Trophoblast cell (in vitro differentiated cells and primary cell): ENCODE measurements around the gene MGAT3.

ENCODE experiments used
- DNase-seq, 2 donors: peaks; one replicate each; pipeline ENCODE4 v3.0.0-alpha.2; 2016
- H2AFZ ChIP-seq: 2 replicates; pipeline ENCODE4 v1.6.1; 2013; ENCODE audit warnings: low read length, moderate library complexity, mild to moderate bottlenecking; ENCODE audit not compliant: insufficient read depth, poor library complexity
- H2AK5ac ChIP-seq: 2 replicates; pipeline ENCODE4 v1.6.1; 2013; ENCODE audit warnings: mild to moderate bottlenecking, low read length
- H2BK120ac ChIP-seq: 2 replicates; pipeline ENCODE4 v1.6.1; 2013; ENCODE audit warnings: low read length, mild to moderate bottlenecking, moderate library complexity; ENCODE audit not compliant: insufficient read depth, poor library complexity
- H2BK12ac ChIP-seq: 2 replicates; pipeline ENCODE4 v1.6.1; 2013; ENCODE audit warnings: mild to moderate bottlenecking, low read length, moderate library complexity
- H2BK5ac ChIP-seq: 2 replicates; pipeline ENCODE4 v1.6.1; 2013; ENCODE audit warnings: low read length, low read depth, moderate library complexity, mild to moderate bottlenecking; ENCODE audit not compliant: poor library complexity
- H3K14ac ChIP-seq: 2 replicates; pipeline ENCODE4 v1.6.1; 2013; ENCODE audit warnings: mild to moderate bottlenecking, low read length
- H3K18ac ChIP-seq: 2 replicates; pipeline ENCODE4 v1.6.1; 2013; ENCODE audit warnings: mild to moderate bottlenecking, low read length
- H3K23ac ChIP-seq: 2 replicates; pipeline ENCODE4 v1.6.1; 2013; ENCODE audit warnings: low read length
- H3K27ac ChIP-seq: 2 replicates; pipeline ENCODE4 v1.5.1; 2013; ENCODE audit warnings: low read depth, mild to moderate bottlenecking, inconsistent platforms, low read length, moderate library complexity
- H3K27me3 ChIP-seq: 2 replicates; pipeline ENCODE4 v1.6.1; 2013; ENCODE audit warnings: inconsistent platforms, mild to moderate bottlenecking, low read length, moderate library complexity; ENCODE audit not compliant: insufficient read depth
- H3K36me3 ChIP-seq, 2 experiments: 1 replicate in 1 of 2; 2 replicates in 1 of 2; pipeline ENCODE4 v1.6.1; 2013; ENCODE audit warnings: low read length in 2 of 2, mild to moderate bottlenecking in 2 of 2, moderate library complexity in 1 of 2; ENCODE audit not compliant: insufficient read depth in 2 of 2, control insufficient read depth in 1 of 2
- H3K4ac ChIP-seq: 2 replicates; pipeline ENCODE4 v1.6.1; 2013; ENCODE audit warnings: low read depth, mild to moderate bottlenecking, low read length, moderate library complexity
- H3K4me1 ChIP-seq, 2 experiments: 1 replicate in 1 of 2; 2 replicates in 1 of 2; pipeline ENCODE4 v1.6.1; 2013; ENCODE audit warnings: low read length in 2 of 2, mild to moderate bottlenecking in 2 of 2, moderate library complexity in 1 of 2; ENCODE audit not compliant: insufficient read depth in 2 of 2, control insufficient read depth in 1 of 2
- H3K4me2 ChIP-seq: 2 replicates; pipeline ENCODE4 v1.6.1; 2013; ENCODE audit warnings: inconsistent platforms, mild to moderate bottlenecking, low read length, moderate library complexity
- H3K4me3 ChIP-seq: 2 replicates; pipeline ENCODE4 v1.5.1; 2013; ENCODE audit warnings: mild to moderate bottlenecking, low read depth, low read length, inconsistent platforms
- H3K79me1 ChIP-seq: one replicate; pipeline ENCODE4 v1.6.1; 2013; ENCODE audit warnings: low read length
- H3K79me2 ChIP-seq: 2 replicates; pipeline ENCODE4 v1.6.1; 2013; ENCODE audit warnings: low read length, mild to moderate bottlenecking; ENCODE audit not compliant: control insufficient read depth, insufficient read depth, poor library complexity
- H3K9ac ChIP-seq: 2 replicates; pipeline ENCODE4 v1.6.1; 2013; ENCODE audit warnings: mild to moderate bottlenecking, low read length
- H3K9me3 ChIP-seq: 2 replicates; pipeline ENCODE4 v1.6.1; 2013; ENCODE audit warnings: low read depth, mild to moderate bottlenecking, control low read depth, inconsistent platforms, low read length; ENCODE audit not compliant: insufficient read depth
- H4K12ac ChIP-seq: 2 replicates; pipeline ENCODE4 v1.6.1; 2013; ENCODE audit warnings: low read depth, mild to moderate bottlenecking, low read length, moderate library complexity
- H4K8ac ChIP-seq: 2 replicates; pipeline ENCODE4 v1.6.1; 2013; ENCODE audit warnings: low read depth, mild to moderate bottlenecking, low read length, moderate library complexity
- H4K91ac ChIP-seq: one replicate; pipeline ENCODE4 v1.6.1; 2013; ENCODE audit warnings: low read depth, mild to moderate bottlenecking, low read length, moderate library complexity
- WGBS: extraction: QIAGEN DNeasy Blood & Tissue Kit; methylation state at CpG from one replicate; pipeline ENCODE4 v1.1.7; 2013; ENCODE audit warnings: missing lambda C conversion rate; ENCODE audit not compliant: insufficient read length, insufficient coverage; ENCODE audit errors: extremely low coverage; 5-methylcytosine and 5-hydroxymethylcytosine counted together

The MGAT3 gene

GRCh38 chr22:39454385-39454871 is 2.4 kb upstream of the MGAT3 start:
- peak overlapping the region; percentile 21 for H4K91ac ChIP-seq
- peaks cover 24 to 34% of the 10 kb centered on the region in 2 experiments for H3K4me1 ChIP-seq
- no CpG with 5 or more reads among the region's 7 CpGs for WGBS

GRCh38 chr22:39457198-39457555 is 365 bp downstream of the MGAT3 start:
- H3K9me3 ChIP-seq = no peaks in the 10 kb centered on the region
- no peak overlapping the region for H3K27ac ChIP-seq
- no peak overlapping the region for H2AFZ ChIP-seq
- no peak overlapping the region for H3K18ac ChIP-seq
- no peak overlapping the region for H4K8ac ChIP-seq
- no peaks in the 10 kb centered on the region for H3K36me3 ChIP-seq
- H3K79me1 ChIP-seq = peaks cover 19% of the 10 kb centered on the region
- H3K4me1 ChIP-seq = peaks cover 24 to 36% of the 10 kb centered on the region in 2 experiments
- peak overlapping the region; percentile 93 for H4K91ac ChIP-seq
- no peak overlapping the region for H3K4ac ChIP-seq
- H3K79me2 ChIP-seq = peaks cover 19% of the 10 kb centered on the region
- no CpG with 5 or more reads among the region's 63 CpGs for WGBS
- H2BK120ac ChIP-seq = no peak overlapping the region
- no peak overlapping the region for H2BK5ac ChIP-seq
- no peak overlapping the region for H4K12ac ChIP-seq
- peak overlapping the region; percentile 81 for H3K4me2 ChIP-seq
- H3K23ac ChIP-seq = no peak overlapping the region
- no peak for DNase-seq
- no peak overlapping the region for H3K14ac ChIP-seq
- H2AK5ac ChIP-seq = no peak overlapping the region
- H3K27me3 ChIP-seq = no peaks in the 10 kb centered on the region
- H3K9ac ChIP-seq = no peak overlapping the region
- peak overlapping the region; percentile 79 for H3K4me3 ChIP-seq
- H2BK12ac ChIP-seq = no peak overlapping the region

More at GRCh38 chr22:39454385-39454871, 2.4 kb upstream of the MGAT3 start:
- Histone ChIP-seq H2AFZ (no peak overlapping the region), H3K4me2 (no peak overlapping the region), H3K79me1 (peaks cover 19% of the 10 kb centered on the region), H3K27me3 (no peaks in the 10 kb centered on the region), H4K12ac (no peak overlapping the region), H2AK5ac (peak overlapping the region; percentile 24), H3K9me3 (no peaks in the 10 kb centered on the region), H3K14ac (peak overlapping the region; percentile 1), H4K8ac (no peak overlapping the region), H3K23ac (no peak overlapping the region), H2BK120ac (no peak overlapping the region), H3K9ac (no peak overlapping the region), H3K27ac (no peak overlapping the region), H2BK12ac (no peak overlapping the region), H3K18ac (no peak overlapping the region), H3K36me3 (no peaks in the 10 kb centered on the region), H3K4ac (no peak overlapping the region), H3K79me2 (peaks cover 16% of the 10 kb centered on the region), H2BK5ac (no peak overlapping the region), H3K4me3 (no peak overlapping the region)
- peak in 1 of 2 donors; percentile 61 for DNase-seq

GRCh38 chr22:39457556-39458443 is 988 bp downstream of the MGAT3 start:
- Histone ChIP-seq H3K36me3 (no peaks in the 10 kb centered on the region), H3K4me1 (peaks cover 28 to 37% of the 10 kb centered on the region in 2 experiments), H3K9ac (peak overlapping the region; percentile 51), H4K8ac (peak overlapping the region; percentile 72), H2BK5ac (peak overlapping the region; percentile 65), H2AFZ (peak overlapping the region; percentile 24), H3K23ac (no peak overlapping the region), H2BK120ac (peak overlapping the region; percentile 26), H3K9me3 (no peaks in the 10 kb centered on the region), H2BK12ac (no peak overlapping the region), H4K12ac (peak overlapping the region; percentile 29), H3K14ac (peak overlapping the region; percentile 79), H3K79me2 (peaks cover 20% of the 10 kb centered on the region), H2AK5ac (peak overlapping the region; percentile 42), H3K18ac (peak overlapping the region; percentile 77), H3K4ac (peak overlapping the region; percentile 91), H3K4me2 (peak overlapping the region; percentile 81), H3K27ac (peak overlapping the region; percentile 16), H3K27me3 (no peaks in the 10 kb centered on the region), H3K4me3 (peak overlapping the region; percentile 79), H3K79me1 (peaks cover 22% of the 10 kb centered on the region), H4K91ac (peak overlapping the region; percentile 93)
- no CpG with 5 or more reads among the region's 83 CpGs for WGBS
- no peak for DNase-seq

- Histone ChIP-seq H3K4ac (peak overlapping the region; percentile 91), H4K8ac (peak overlapping the region; percentile 72), H4K91ac (peak overlapping the region; percentile 93), H3K18ac (peak overlapping the region; percentile 77), H3K14ac (peak overlapping the region; percentile 79), H2BK5ac (no peak overlapping the region), H3K4me3 (peak overlapping the region; percentile 79), H3K36me3 (no peaks in the 10 kb centered on the region), H3K23ac (no peak overlapping the region), H2BK120ac (peak overlapping the region; percentile 26), H3K9ac (no peak overlapping the region), H3K79me1 (peaks cover 21% of the 10 kb centered on the region), H3K4me1 (peaks cover 31 to 41% of the 10 kb centered on the region in 2 experiments), H3K79me2 (peaks cover 20% of the 10 kb centered on the region), H2AK5ac (peak overlapping the region; percentile 42), H2BK12ac (peak overlapping the region; percentile 5), H4K12ac (peak overlapping the region; percentile 29), H3K9me3 (no peaks in the 10 kb centered on the region), H2AFZ (no peak overlapping the region), H3K4me2 (peak overlapping the region; percentile 81), H3K27me3 (no peaks in the 10 kb centered on the region), H3K27ac (no peak overlapping the region)
- no CpG with 5 or more reads among the region's 10 CpGs for WGBS
- DNase-seq = no peak
These were observed 1.8 kb downstream of the MGAT3 start for GRCh38 chr22:39458444-39459083.
